HG02642 (cell line): Measurements from ENCODE around the gene RBM10.

ENCODE experiments used
- ATAC-seq: cut with Tn5 transposase; IDR thresholded peaks from one replicate; pipeline ENCODE4 v1.9.1; 2021; ENCODE audit warnings: mild to moderate bottlenecking; ENCODE audit not compliant: unreplicated experiment, poor library complexity

The RBM10 gene

GRCh38 chrX:47230136-47230868 is 85.3 kb downstream of the RBM10 start:
- no peak for ATAC-seq

- ATAC-seq: no peak
Measured at GRCh38 chrX:47231167-47231566, 86.1 kb downstream of the RBM10 start.

- ATAC-seq: no peak
Measured at GRCh38 chrX:47232197-47232802, 87.3 kb downstream of the RBM10 start.

DNA sequence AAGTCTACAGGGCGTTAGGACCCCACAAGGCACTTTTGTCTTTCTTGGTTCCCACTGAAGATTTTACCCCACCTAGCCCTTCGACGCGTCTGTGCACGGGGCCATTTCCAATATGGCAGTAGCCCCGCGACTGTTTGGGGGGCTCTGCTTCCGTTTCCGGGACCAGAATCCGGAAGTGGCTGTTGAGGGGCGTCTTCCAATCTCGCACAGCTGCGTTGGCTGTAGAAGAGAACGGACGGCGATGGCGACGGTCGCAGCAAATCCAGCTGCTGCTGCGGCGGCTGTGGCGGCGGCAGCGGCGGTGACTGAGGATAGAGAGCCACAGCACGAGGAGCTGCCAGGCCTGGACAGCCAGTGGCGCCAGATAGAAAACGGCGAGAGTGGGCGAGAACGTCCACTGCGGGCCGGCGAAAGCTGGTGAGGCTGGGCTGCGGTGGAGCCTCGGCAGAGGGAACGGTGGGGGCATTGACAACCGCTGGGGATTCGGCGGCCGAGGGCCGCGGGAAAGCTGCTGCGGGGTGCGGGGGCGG is 87.8 kb downstream of the RBM10 start, which contains the start of gene USP11:
USP11 (plus strand) TSS at position 207 of the 530 bp plus-strand sequence; CDS start at position 242, 35 bp downstream.
- ATAC-seq: peak; percentile 9

- ATAC-seq: peak; percentile 91
Measured at GRCh38 chrX:47233333-47234113, 88.5 kb downstream of the RBM10 start.

DNA sequence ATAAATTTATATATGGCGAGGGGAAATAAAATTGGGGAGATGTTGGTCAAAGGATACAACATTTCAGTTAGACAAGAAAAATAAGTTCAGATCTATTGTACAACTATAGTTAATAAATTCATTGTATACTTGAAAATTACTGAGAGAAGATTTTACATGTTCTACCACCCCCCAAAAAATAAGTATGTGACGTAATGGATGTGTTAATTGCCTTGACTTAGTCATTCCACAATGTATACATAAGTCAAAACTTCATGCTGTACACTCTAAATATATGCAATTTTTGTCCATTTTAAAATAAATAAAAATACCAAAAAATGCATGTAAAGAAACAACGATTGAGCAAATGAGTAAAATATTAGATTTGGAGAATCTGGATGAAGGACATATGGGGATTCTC is 89.6 kb downstream of the RBM10 start:
- no peak for ATAC-seq

DNA sequence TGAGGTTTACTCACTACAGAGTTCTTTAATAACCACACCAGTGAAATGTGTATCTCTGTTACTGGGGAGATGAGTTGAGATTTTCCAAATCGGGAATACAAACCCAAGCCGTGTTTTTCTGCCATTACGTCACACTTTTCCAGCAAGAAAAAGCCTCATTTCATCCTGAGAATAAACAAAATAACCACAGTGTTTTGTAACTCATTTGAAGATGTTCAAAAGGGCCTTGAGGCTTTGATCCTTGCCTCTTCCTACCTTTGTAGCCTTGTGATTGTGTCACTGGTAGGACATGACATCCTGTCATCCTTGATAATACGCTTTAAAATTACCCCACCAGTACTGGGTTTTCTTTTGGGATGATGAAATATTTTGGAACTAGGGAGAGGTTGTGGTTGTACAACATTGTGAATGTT is 90.7 kb downstream of the RBM10 start:
- no peak for ATAC-seq
